ENCODE results near the gene REC8. TPM values are rescaled to one million over a fixed set of nuclear protein-coding genes. Genes with fewer than 3 reads are reported as not detected.

REC8 gene
- total RNA-seq, 1 donor from 2014 or later = 18.4 TPM

DNA sequence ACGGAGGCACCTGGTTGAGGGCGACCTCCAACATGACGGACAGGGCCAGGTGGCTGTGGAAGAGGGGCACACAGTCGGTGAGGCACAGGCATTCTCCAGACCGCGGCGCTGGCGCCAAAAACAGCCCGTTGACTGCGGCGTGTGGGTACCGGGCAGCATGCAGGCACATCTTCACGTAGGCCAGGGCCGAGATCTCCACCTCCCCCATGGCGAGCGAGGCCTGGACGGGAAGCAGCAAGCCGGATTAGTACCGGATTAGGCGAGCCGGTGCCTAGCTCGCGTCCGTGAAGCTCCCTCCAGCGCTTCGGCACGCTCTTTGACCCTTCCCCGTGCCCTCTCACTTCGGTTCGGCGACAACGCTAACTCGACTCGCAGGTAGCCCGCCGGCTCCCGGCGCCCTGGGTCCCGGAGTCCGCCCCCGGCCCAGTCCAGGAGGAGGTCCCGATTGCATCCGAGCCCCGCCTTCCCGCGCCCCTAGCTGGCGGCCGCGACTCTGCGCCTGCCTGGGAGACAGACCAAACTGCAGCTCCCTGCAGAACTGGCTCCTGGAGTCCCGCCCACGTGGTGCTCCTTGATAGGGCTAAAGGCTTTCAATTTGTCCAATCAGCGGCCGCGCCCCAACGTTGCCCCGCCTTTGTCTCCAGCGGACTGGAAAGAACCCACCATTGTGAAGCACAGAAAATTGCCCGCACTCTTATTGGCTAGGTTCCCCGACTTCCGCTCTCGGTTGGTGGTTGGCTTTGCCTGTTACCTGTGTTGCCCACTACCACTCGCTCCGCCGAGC lies 30.6 kb upstream of the REC8 start, which contains the start of gene EMC9:
EMC9 (minus strand) TSS at position 495 of the 784 bp plus-strand sequence; CDS start at position 208, 287 bp downstream.
- H3K36me3 ChIP-seq = peaks cover 49% of the 10 kb centered on the region
- TF ChIP-seq, protein P1, sequence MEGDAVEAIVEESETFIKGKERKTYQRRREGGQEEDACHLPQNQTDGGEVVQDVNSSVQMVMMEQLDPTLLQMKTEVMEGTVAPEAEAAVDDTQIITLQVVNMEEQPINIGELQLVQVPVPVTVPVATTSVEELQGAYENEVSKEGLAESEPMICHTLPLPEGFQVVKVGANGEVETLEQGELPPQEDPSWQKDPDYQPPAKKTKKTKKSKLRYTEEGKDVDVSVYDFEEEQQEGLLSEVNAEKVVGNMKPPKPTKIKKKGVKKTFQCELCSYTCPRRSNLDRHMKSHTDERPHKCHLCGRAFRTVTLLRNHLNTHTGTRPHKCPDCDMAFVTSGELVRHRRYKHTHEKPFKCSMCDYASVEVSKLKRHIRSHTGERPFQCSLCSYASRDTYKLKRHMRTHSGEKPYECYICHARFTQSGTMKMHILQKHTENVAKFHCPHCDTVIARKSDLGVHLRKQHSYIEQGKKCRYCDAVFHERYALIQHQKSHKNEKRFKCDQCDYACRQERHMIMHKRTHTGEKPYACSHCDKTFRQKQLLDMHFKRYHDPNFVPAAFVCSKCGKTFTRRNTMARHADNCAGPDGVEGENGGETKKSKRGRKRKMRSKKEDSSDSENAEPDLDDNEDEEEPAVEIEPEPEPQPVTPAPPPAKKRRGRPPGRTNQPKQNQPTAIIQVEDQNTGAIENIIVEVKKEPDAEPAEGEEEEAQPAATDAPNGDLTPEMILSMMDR (IDR thresholded peaks at IDR 0.05) = peak; percentile 54
- H3K4me3 ChIP-seq = peak within 1 kb of the TSS; percentile 90
- DNase-seq (peak; percentile 100), ATAC-seq (peak; percentile 96 to 97)
- H3K27me3 ChIP-seq (ENCODE audit: low read depth) = no peaks in the 10 kb centered on the region
- peaks cover 59% of the 10 kb centered on the region for H3K4me1 ChIP-seq
- intact Hi-C loops (cut with DNase I) = no loop called here
- H3K9me3 ChIP-seq = no peaks in the 10 kb centered on the region
- peak within 1 kb of the TSS; percentile 85 for H3K27ac ChIP-seq

DNA sequence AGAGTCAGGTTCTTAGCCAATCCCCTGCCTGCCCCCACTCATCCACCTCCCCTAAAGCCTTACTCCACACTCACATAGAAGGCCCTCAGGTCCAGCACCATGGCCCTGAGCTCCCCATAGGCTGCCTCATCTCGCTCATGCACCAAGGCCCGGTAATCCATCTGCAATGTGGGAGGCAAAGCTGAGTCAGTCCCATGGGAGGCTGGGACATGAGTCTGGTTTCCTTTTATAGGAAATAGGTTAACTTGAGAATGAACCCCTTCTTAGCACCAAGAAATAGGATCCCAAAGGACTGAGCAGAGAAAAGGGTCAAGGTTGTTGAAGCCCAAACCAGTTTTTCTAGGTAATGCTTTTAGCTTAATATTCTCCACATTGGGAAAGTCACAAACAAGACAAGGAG lies 28.4 kb upstream of the REC8 start:
- ATAC-seq (no peak), DNase-seq (no peak)
- peaks cover 50% of the 10 kb centered on the region for H3K4me1 ChIP-seq
- TF ChIP-seq, protein P1 (IDR thresholded peaks at IDR 0.05) = no peak
- no peaks in the 10 kb centered on the region for H3K27me3 ChIP-seq (ENCODE audit: low read depth)
- no peaks in the 10 kb centered on the region for H3K9me3 ChIP-seq
- peaks cover 38% of the 10 kb centered on the region for H3K36me3 ChIP-seq
- H3K27ac ChIP-seq = no peak overlapping the region
- H3K4me3 ChIP-seq = no peak overlapping the region
- intact Hi-C loops (cut with DNase I) = no loop called here

DNA sequence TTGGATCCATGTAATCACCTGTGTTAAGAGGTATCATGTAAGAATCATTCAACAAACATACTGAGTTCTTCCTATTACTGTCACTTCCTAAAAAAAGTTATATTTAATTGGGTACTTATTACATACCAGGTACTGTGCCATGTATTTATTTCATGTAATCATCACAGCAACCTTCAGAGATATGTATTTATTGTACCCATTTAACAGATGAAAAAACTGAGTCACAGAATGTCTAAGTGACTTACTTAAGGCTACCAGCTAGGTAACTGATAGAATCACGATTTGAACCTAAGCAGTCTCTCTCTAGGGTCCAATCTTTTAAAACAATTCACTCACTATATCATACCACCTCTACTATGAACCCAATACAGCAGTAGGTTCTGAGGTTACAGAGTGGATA lies 27.4 kb upstream of the REC8 start:
- intact Hi-C loops (cut with DNase I) = no loop called here
- no peaks in the 10 kb centered on the region for H3K9me3 ChIP-seq
- H3K4me1 ChIP-seq = peaks cover 51% of the 10 kb centered on the region
- DNase-seq (no peak), ATAC-seq (no peak)
- no peak overlapping the region for H3K27ac ChIP-seq
- TF ChIP-seq, protein P1 (IDR thresholded peaks at IDR 0.05) = no peak
- H3K27me3 ChIP-seq (ENCODE audit: low read depth) = no peaks in the 10 kb centered on the region
- peaks cover 38% of the 10 kb centered on the region for H3K36me3 ChIP-seq
- no peak overlapping the region for H3K4me3 ChIP-seq

DNA sequence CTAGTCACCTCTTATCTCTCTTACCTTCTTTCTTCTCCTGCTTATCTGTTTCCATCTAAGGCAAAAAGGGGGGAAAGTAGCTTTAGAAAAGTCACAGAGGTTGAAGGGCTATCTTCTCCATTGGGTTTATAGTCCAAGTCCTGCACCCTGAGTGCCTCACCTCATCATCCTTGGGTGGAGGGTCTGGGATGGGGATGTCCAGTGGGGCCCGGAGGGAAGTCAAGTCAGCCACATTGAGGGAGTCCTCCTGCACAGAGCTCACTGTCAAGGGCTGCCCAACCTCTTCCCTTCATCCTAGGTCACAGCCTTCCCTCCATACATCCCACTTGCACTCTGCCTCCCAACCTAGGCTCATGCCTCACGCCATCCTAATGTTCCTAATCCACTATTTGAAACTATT lies 26.7 kb upstream of the REC8 start:
- ATAC-seq (no peak), DNase-seq (no peak)
- Histone ChIP-seq H3K36me3 (peaks cover 40% of the 10 kb centered on the region), H3K27ac (peak overlapping the region; percentile 90), H3K4me3 (peak overlapping the region; percentile 97), H3K9me3 (no peaks in the 10 kb centered on the region), H3K27me3 (ENCODE audit: low read depth) (no peaks in the 10 kb centered on the region), H3K4me1 (peaks cover 49% of the 10 kb centered on the region)
- intact Hi-C loops (cut with DNase I) = no loop called here
- TF ChIP-seq, protein P1 (IDR thresholded peaks at IDR 0.05) = no peak

DNA sequence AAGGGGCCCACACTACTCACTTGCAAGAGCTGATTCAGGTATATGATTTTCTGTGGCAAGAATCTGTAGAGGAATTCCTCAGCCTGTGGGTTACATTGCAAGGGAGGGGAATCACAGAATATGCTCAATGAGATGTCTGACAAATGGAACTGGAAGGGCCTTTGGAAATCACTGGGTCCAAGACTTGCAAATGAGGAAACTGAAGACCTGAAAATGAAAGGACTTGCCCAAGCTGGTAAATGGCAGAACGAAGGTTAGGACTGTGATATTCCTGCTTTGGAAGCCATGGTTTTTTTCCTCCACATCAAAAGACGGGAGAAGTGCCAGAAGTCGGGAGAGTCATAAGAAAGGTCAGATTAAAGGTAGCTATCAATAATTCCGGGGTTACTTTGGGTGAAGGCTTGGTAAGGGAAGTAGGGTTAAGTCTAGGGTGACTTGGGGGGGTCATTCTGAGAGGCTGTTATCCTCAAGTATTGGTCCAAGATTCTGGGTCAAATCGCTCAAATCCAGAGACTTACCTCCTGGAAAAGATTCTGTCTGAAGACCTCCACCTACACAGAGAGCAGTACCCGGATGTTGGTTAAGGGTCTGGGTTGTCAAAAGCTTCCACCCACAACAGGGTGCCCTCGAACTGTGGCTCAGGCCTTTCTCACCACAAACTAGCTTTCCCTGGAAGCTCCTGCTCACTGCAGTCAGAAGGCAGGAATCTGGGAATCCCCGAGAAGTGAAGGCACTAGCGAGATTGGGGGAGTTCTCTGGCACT lies 26.0 kb upstream of the REC8 start:
- Histone ChIP-seq H3K27ac (peak overlapping the region; percentile 90), H3K27me3 (ENCODE audit: low read depth) (no peaks in the 10 kb centered on the region), H3K4me3 (peak overlapping the region; percentile 97), H3K9me3 (no peaks in the 10 kb centered on the region), H3K4me1 (peaks cover 44% of the 10 kb centered on the region), H3K36me3 (peaks cover 46% of the 10 kb centered on the region)
- intact Hi-C loops (cut with DNase I) = no loop called here
- DNase-seq = no peak
- ATAC-seq = peak in 1 of 2 donors; percentile 0
- TF ChIP-seq, protein P1 (IDR thresholded peaks at IDR 0.05) = no peak
